HEK293T (cell line): ENCODE data around the gene PPP1R27.

Experiments used
- CTCF ChIA-PET: fragments of 350-600 bp; formaldehyde crosslinking; extraction: SDS; loops from one replicate; lab custom pipeline; 2021; ENCODE audit warnings: antibody characterized with exemption, inconsistent platforms; lab: Yijun Ruan, JAX
- POLR2A ChIA-PET: fragments of 350-600 bp; formaldehyde crosslinking; extraction: SDS; loops from one replicate; lab custom pipeline; 2020; ENCODE audit warnings: antibody characterized with exemption, inconsistent platforms; lab: Yijun Ruan, JAX
- DNase-seq: peaks from one replicate; pipeline ENCODE4 v3.0.0; 2012; ENCODE audit warnings: mixed read lengths; ENCODE audit errors: extremely low spot score
- ARNT ChIP-seq: fragments of 450-650 bp; IDR thresholded peaks from 2 replicates; pipeline ENCODE4 v1.6.1; 2017; ENCODE audit warnings: mild to moderate bottlenecking
- BHLHE40 ChIP-seq: fragments of 450-650 bp; IDR thresholded peaks from 2 replicates; pipeline ENCODE4 v1.6.1; 2016; ENCODE audit warnings: mild to moderate bottlenecking, moderate library complexity, borderline replicate concordance
- CTBP1 ChIP-seq: fragments of 450-650 bp; IDR thresholded peaks from 2 replicates; pipeline ENCODE4 v1.6.1; 2016; ENCODE audit warnings: borderline replicate concordance
- ELF4 ChIP-seq: fragments of 450-650 bp; IDR thresholded peaks from 2 replicates; pipeline ENCODE4 v1.6.1; 2017; ENCODE audit warnings: antibody characterized with exemption
- FOXA1 ChIP-seq: fragments of 450-650 bp; IDR thresholded peaks from 2 replicates; pipeline ENCODE4 v1.6.1; 2016; ENCODE audit warnings: mild to moderate bottlenecking
- FOXK2 ChIP-seq: fragments of 450-650 bp; IDR thresholded peaks from 2 replicates; pipeline ENCODE4 v1.6.1; 2016; ENCODE audit warnings: mild to moderate bottlenecking
- FOXM1 ChIP-seq: fragments of 450-650 bp; IDR thresholded peaks from 2 replicates; pipeline ENCODE4 v1.6.1; 2017; ENCODE audit warnings: mild to moderate bottlenecking, borderline replicate concordance
- HDGF ChIP-seq: fragments of 450-650 bp; IDR thresholded peaks from 2 replicates; pipeline ENCODE4 v1.6.1; 2017; ENCODE audit warnings: antibody characterized with exemption, borderline replicate concordance
- L3MBTL2 ChIP-seq: fragments of 450-650 bp; conservative IDR thresholded peaks from 2 replicates; pipeline ENCODE4 v1.6.1; 2016; ENCODE audit warnings: mild to moderate bottlenecking
- LEF1 ChIP-seq: fragments of 450-650 bp; IDR thresholded peaks from 2 replicates; pipeline ENCODE4 v1.6.1; 2017; ENCODE audit warnings: mild to moderate bottlenecking, borderline replicate concordance
- NFRKB ChIP-seq: fragments of 450-650 bp; IDR thresholded peaks from 2 replicates; pipeline ENCODE4 v1.6.1; 2016; ENCODE audit warnings: mild to moderate bottlenecking, moderate library complexity
- PKNOX1 ChIP-seq: fragments of 450-650 bp; IDR thresholded peaks from 2 replicates; pipeline ENCODE4 v1.6.1; 2016
- SP1 ChIP-seq: fragments of 450-650 bp; IDR thresholded peaks from 2 replicates; pipeline ENCODE4 v1.6.1; 2017
- SUZ12 ChIP-seq: fragments of 450-650 bp; IDR thresholded peaks from 2 replicates; pipeline ENCODE4 v1.6.1; 2016; ENCODE audit warnings: mild to moderate bottlenecking
- TARDBP ChIP-seq: fragments of 450-650 bp; IDR thresholded peaks from 2 replicates; pipeline ENCODE4 v1.6.1; 2016
- ZNF384 ChIP-seq: fragments of 450-650 bp; IDR thresholded peaks from 2 replicates; pipeline ENCODE4 v1.6.1; 2016

The PPP1R27 gene

DNA sequence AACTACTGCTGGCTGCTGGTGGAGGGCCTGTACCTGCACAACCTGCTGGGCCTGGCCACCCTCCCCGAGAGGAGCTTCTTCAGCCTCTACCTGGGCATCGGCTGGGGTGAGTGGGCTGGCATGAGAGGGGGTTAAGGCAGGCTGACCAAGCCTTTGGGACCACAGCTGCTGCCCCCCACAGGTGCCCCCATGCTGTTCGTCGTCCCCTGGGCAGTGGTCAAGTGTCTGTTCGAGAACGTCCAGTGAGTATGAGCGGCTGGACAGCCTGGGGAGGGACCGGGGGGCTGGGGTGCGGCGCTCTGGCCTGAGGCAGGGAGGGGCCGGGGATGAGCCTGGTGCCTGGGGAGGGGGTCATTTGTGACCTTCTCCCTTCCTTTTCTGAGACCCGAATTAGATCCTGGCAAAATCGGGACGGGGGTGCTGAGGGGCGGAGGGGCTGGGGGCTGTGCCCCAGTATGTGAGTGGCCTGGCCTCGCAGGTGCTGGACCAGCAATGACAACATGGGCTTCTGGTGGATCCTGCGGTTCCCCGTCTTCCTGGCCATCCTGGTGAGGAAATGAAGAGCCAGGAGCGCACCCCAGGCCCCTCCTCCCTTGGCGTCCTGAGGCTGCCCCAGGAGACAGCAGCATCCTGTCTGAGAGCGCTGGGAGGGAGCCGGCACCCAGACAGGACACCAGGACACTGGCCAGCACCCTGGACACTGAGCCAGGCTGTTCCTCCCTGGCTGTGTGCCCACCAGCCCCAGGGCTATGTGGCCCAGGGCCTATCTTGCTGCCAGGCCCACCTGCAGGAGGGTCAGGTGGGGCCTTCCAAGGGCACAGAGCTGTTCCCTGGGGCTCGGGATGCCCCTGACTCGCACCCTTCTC lies 22.9 kb downstream of the PPP1R27 start:
- POLR2A ChIA-PET, result interaction anchor here (0.9 to 1.4 kb wide), 3 partner anchors 8 to 22 kb away, joined by 3 to 7 read pairs (median 4); partner anchors contain the start of gene MCRIP1
- no peak for DNase-seq
- TF ChIP-seq SP1 (no peak), SUZ12 (no peak)
- CTCF ChIA-PET, result no interaction called here

DNA sequence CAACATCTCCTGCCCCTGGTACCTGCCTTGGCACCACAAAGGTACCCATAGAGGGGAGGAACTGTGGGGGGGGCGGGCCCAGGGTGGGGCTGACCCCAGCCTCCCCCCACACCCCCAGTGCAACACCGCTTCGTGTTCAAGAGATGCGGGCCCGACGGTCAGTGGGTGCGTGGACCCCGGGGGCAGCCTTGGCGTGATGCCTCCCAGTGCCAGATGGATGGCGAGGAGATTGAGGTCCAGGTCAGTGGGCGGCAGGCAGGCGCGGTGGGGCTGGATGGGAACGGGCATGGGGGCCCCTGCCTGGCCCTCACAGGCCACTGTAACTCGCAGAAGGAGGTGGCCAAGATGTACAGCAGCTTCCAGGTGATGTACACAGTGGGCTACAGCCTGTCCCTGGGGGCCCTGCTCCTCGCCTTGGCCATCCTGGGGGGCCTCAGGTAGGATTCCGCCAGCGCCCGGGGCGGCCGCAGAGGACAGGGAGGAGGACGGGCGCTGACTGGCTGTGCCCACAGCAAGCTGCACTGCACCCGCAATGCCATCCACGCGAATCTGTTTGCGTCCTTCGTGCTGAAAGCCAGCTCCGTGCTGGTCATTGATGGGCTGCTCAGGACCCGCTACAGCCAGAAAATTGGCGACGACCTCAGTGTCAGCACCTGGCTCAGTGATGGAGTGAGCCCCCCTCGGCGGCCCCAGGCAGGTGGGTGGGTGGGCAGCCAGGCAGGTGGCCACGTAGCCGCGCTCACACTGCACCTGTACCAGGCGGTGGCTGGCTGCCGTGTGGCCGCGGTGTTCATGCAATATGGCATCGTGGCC lies 23.8 kb downstream of the PPP1R27 start:
- CTCF ChIA-PET, result no interaction called here
- POLR2A ChIA-PET, result interaction anchor here (0.9 to 1.0 kb wide), 2 partner anchors 9 to 17 kb away, joined by 3 to 4 read pairs; no protein-coding TSS in a partner anchor
- TF ChIP-seq CTBP1 (no peak), SUZ12 (no peak), PKNOX1 (no peak), LEF1 (no peak), FOXM1 (no peak)
- DNase-seq, result no peak

GRCh38 chr17:81810476-81810875 lies 24.4 kb downstream of the PPP1R27 start:
- CTCF ChIA-PET, result no interaction called here
- POLR2A ChIA-PET, result interaction anchor here (1.0 kb wide), 1 partner anchor 10 kb away, joined by 3 read pairs; no protein-coding TSS in a partner anchor
- DNase-seq, result no peak
- TF ChIP-seq PKNOX1 (no peak), FOXM1 (no peak), ZNF384 (no peak), HDGF (no peak), SP1 (no peak), SUZ12 (no peak), FOXK2 (no peak), NFRKB (no peak), ELF4 (no peak), CTBP1 (no peak), ARNT (no peak)

DNA sequence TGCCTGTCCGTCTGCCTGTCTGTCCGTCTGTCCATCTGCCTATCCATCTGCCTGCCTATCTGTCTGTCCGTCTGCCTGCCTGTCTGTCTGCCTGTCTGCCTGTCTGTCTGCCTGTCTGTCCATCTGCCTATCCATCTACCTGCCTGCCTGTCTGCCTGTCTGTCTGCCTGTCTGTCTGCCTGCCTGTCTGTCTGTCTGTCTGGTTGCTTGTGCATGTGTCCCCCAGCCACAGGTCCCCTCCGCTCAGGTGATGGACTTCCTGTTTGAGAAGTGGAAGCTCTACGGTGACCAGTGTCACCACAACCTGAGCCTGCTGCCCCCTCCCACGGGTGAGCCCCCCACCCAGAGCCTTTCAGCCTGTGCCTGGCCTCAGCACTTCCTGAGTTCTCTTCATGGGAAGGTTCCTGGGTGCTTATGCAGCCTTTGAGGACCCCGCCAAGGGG lies 25.3 kb downstream of the PPP1R27 start:
- CTCF ChIA-PET, result no interaction called here
- TF ChIP-seq SP1 (no peak), L3MBTL2 (no peak), FOXA1 (no peak), ZNF384 (no peak), SUZ12 (no peak), ARNT (no peak), NFRKB (no peak), FOXM1 (no peak), ELF4 (no peak), PKNOX1 (no peak), BHLHE40 (no peak), CTBP1 (no peak), LEF1 (no peak), FOXK2 (no peak), HDGF (no peak), TARDBP (no peak)
- POLR2A ChIA-PET, result no interaction called here
- DNase-seq, result no peak

GRCh38 chr17:81808778-81809555 lies 25.9 kb downstream of the PPP1R27 start:
- no peak for DNase-seq
- TF ChIP-seq ELF4, result no peak
- TF ChIP-seq NFRKB, result no peak
- TF ChIP-seq FOXA1, result no peak
- TF ChIP-seq LEF1, result no peak
- no peak for TF ChIP-seq TARDBP
- TF ChIP-seq PKNOX1, result no peak
- no peak for TF ChIP-seq ZNF384
- TF ChIP-seq L3MBTL2, result no peak
- TF ChIP-seq HDGF, result no peak
- no peak for TF ChIP-seq FOXM1
- TF ChIP-seq SUZ12, result no peak
- TF ChIP-seq SP1, result no peak
- TF ChIP-seq ARNT, result no peak
- no peak for TF ChIP-seq BHLHE40
- TF ChIP-seq CTBP1, result no peak
- no peak for TF ChIP-seq FOXK2
- POLR2A ChIA-PET, result interaction anchor here (3.7 kb wide), 1 partner anchor 24 kb away, joined by 18 read pairs; the partner anchor contains the start of genes MCRIP1 and PPP1R27
- CTCF ChIA-PET, result interaction anchor here (1.2 kb wide), 1 partner anchor 24 kb away, joined by 7 read pairs; the partner anchor contains the start of gene MCRIP1
